SU-DHL-6 (cell line): ENCODE measurements around the gene SPEN.

Experiments used
- H2AFZ ChIP-seq: fragments of 200-600 bp; sonication (generic); 2 replicates; pipeline ENCODE4 v1.6.1; 2014; ENCODE audit warnings: low read depth, mild to moderate bottlenecking, moderate library complexity, mixed read lengths, antibody characterized with exemption, low read length; ENCODE audit not compliant: severe bottlenecking
- H3F3A ChIP-seq: fragments of 200-600 bp; shearing (Covaris generic); 2 replicates; pipeline ENCODE4 v1.6.0; 2016; ENCODE audit warnings: antibody characterized with exemption, mild to moderate bottlenecking; ENCODE audit not compliant: insufficient read depth
- H3K27ac ChIP-seq: fragments of 200-600 bp; sonication (generic); 2 replicates; pipeline ENCODE4 v1.5.1; 2016; ENCODE audit warnings: low read depth, mild to moderate bottlenecking, low read length, moderate library complexity, mixed read lengths
- H3K27me3 ChIP-seq: fragments of 200-600 bp; sonication (generic), shearing (Covaris generic); 2 replicates; pipeline ENCODE4 v1.6.0; 2014; ENCODE audit warnings: mild to moderate bottlenecking, low read length
- H3K36me3 ChIP-seq: fragments of 200-600 bp; sonication (generic); 2 replicates; pipeline ENCODE4 v1.6.1; 2014; ENCODE audit warnings: mild to moderate bottlenecking, low read length, mixed read lengths
- H3K4me2 ChIP-seq: fragments of 300-600, 200-600 bp; shearing (Covaris generic), sonication (generic); 2 replicates; pipeline ENCODE4 v1.6.0; 2014; ENCODE audit warnings: low read length, low read depth, mild to moderate bottlenecking; ENCODE audit not compliant: poor library complexity, severe bottlenecking
- H3K4me3 ChIP-seq: fragments of 200-600 bp; sonication (generic); 2 replicates; pipeline ENCODE4 v1.5.1; 2014; ENCODE audit warnings: antibody characterized with exemption, low read length, mild to moderate bottlenecking, mixed read lengths; ENCODE audit not compliant: insufficient read depth, poor library complexity, severe bottlenecking
- H3K79me2 ChIP-seq: fragments of 200-600 bp; sonication (generic); 2 replicates; pipeline ENCODE4 v1.6.1; 2014; ENCODE audit warnings: mild to moderate bottlenecking, low read length, moderate library complexity; ENCODE audit not compliant: insufficient read depth
- H3K9ac ChIP-seq: fragments of 200-600 bp; sonication (generic); 2 replicates; pipeline ENCODE4 v1.7.0; 2014; ENCODE audit warnings: mild to moderate bottlenecking, low read length
- H3K9me2 ChIP-seq: fragments of 200-600 bp; sonication (generic); replicated peaks from 2 replicates; pipeline ENCODE4 v1.6.1; 2014; ENCODE audit warnings: low read length; ENCODE audit not compliant: insufficient read depth
- H3K9me3 ChIP-seq: fragments of 200-600 bp; sonication (generic); 2 replicates; pipeline ENCODE4 v1.6.1; 2014; ENCODE audit warnings: low read length, mixed read lengths; ENCODE audit not compliant: insufficient read depth
- H4K20me1 ChIP-seq: fragments of 200-600 bp; sonication (generic); 2 replicates; pipeline ENCODE4 v1.6.1; 2014; ENCODE audit warnings: low read depth, mild to moderate bottlenecking, antibody characterized with exemption, low read length, moderate library complexity, mixed read lengths
- EZH2phosphoT487 ChIP-seq: fragments of 200-600 bp; sonication (generic), shearing (Covaris generic); conservative IDR thresholded peaks from 2 replicates; pipeline ENCODE4 v1.6.1; 2018; ENCODE audit warnings: mild to moderate bottlenecking, antibody characterized with exemption, low read length, moderate library complexity, mixed read lengths
- TF ChIP-seq, protein P1 (sequence below): fragments of 200-600 bp; sonication (generic); IDR thresholded peaks from one replicate; pipeline ENCODE4 v1.5.1; 2017; ENCODE audit warnings: antibody characterized with exemption, mild to moderate bottlenecking, low read length, moderate library complexity; ENCODE audit not compliant: insufficient read depth, poor library complexity, severe bottlenecking

SPEN gene

DNA sequence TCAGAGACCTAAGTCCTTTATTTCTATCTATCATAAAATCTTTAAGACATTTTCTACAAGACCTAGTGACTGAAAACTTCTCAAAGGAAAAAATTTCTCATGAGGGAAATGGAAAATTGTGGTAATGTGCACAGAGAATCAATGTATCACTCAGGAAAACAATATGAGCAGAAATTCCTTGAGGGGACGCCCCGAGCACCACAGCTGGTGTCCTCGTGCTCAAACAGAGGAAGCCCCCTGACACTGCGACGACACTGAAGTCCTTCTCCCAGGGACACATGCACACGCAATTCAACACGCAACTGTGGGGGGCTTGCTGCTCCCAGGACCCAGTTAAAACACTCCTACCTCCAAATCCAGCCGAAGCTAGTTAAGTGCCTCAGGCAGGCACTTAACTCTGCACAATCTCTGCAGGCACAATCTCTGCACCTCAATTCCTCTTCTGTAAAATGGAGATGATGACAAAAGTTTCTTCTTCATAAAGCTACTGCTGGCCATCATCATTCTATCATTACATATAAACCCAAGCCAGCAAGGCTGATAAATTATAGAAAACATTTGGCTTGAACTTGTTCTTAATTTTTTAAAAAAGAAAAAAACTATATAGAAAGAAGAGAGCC lies 112.4 kb downstream of the SPEN start:
- no peaks in the 10 kb centered on the region for H3K9me2 ChIP-seq
- H2AFZ ChIP-seq, result no peak overlapping the region
- H3K4me2 ChIP-seq, result no peak overlapping the region
- no peak overlapping the region for H3K4me3 ChIP-seq
- H3F3A ChIP-seq, result no peaks in the 10 kb centered on the region
- no peaks in the 10 kb centered on the region for H3K36me3 ChIP-seq
- H3K9ac ChIP-seq, result no peak overlapping the region
- H4K20me1 ChIP-seq, result no peaks in the 10 kb centered on the region; the same call in 1 of the 2 replicates
- H3K79me2 ChIP-seq, result peaks cover 88% of the 10 kb centered on the region
- TF ChIP-seq EZH2phosphoT487, result no peak
- TF ChIP-seq, protein P1, sequence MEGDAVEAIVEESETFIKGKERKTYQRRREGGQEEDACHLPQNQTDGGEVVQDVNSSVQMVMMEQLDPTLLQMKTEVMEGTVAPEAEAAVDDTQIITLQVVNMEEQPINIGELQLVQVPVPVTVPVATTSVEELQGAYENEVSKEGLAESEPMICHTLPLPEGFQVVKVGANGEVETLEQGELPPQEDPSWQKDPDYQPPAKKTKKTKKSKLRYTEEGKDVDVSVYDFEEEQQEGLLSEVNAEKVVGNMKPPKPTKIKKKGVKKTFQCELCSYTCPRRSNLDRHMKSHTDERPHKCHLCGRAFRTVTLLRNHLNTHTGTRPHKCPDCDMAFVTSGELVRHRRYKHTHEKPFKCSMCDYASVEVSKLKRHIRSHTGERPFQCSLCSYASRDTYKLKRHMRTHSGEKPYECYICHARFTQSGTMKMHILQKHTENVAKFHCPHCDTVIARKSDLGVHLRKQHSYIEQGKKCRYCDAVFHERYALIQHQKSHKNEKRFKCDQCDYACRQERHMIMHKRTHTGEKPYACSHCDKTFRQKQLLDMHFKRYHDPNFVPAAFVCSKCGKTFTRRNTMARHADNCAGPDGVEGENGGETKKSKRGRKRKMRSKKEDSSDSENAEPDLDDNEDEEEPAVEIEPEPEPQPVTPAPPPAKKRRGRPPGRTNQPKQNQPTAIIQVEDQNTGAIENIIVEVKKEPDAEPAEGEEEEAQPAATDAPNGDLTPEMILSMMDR, result no peak
- H3K27me3 ChIP-seq, result no peaks in the 10 kb centered on the region
- H3K27ac ChIP-seq, result no peak overlapping the region
- no peaks in the 10 kb centered on the region for H3K9me3 ChIP-seq

DNA sequence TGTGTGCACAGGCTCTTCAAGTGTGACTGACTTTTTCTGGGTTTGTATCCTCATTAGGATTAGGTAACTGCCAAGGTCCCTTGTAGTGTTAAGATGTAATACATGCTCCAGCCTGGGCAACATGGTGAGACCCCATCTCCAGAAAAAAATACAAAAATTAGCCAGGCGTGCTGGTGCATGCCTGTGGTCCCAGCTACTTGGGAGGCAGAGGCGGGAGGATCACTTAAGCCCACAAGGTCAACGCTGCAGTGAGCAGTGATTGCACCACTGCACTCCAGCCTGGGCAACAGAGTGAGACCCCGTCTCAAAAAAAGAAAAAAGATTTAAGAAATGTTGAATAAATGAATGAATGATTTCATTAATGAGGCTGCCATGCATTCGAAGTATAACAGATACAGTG lies 113.3 kb downstream of the SPEN start:
- Histone ChIP-seq H3K79me2 (peaks cover 88% of the 10 kb centered on the region), H3K4me2 (no peak overlapping the region), H2AFZ (no peak overlapping the region), H3F3A (peaks cover 9% of the 10 kb centered on the region; the same call in 1 of the 2 replicates), H3K9ac (no peak overlapping the region), H3K27me3 (no peaks in the 10 kb centered on the region), H3K36me3 (no peaks in the 10 kb centered on the region), H4K20me1 (no peaks in the 10 kb centered on the region; the same call in 1 of the 2 replicates), H3K4me3 (no peak overlapping the region), H3K9me3 (no peaks in the 10 kb centered on the region), H3K27ac (no peak overlapping the region), H3K9me2 (no peaks in the 10 kb centered on the region)
- no peak for TF ChIP-seq EZH2phosphoT487
- TF ChIP-seq, protein P1, result no peak

DNA sequence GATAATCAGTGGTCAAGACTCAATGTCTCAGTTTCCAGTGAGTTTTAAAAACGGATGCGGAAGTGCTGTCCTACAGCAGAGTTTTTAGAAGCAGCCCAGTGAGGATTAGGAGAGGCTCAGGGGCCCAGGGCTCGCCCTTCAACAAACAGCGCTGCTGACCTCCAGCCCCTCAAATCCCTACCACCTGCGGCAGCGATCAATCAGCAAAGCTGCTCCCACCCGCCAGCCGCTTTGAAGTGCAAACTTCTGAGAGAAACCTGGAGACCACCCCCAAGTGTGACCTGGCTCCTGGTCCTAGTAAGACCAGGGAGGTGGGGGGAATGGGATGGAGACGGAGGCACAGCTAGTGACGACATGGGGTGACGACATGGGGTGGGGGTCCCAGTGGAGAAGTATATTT lies 114.0 kb downstream of the SPEN start:
- no peak overlapping the region for H3K27ac ChIP-seq
- H3K4me2 ChIP-seq, result no peak overlapping the region
- H3K36me3 ChIP-seq, result no peaks in the 10 kb centered on the region
- no peak overlapping the region for H2AFZ ChIP-seq
- no peaks in the 10 kb centered on the region; the same call in 1 of the 2 replicates for H4K20me1 ChIP-seq
- no peaks in the 10 kb centered on the region for H3K9me3 ChIP-seq
- no peak overlapping the region for H3K4me3 ChIP-seq
- no peaks in the 10 kb centered on the region for H3K9me2 ChIP-seq
- H3K9ac ChIP-seq, result no peak overlapping the region
- H3K27me3 ChIP-seq, result no peaks in the 10 kb centered on the region
- peaks cover 88% of the 10 kb centered on the region for H3K79me2 ChIP-seq
- peaks cover 13% of the 10 kb centered on the region for H3F3A ChIP-seq
- TF ChIP-seq, protein P1, result no peak
